PC-3 (cell line): Measurements from ENCODE around the gene CIAPIN1. TPM values are rescaled to one million over a fixed set of nuclear protein-coding genes. Genes with fewer than 3 reads are reported as not detected.

ENCODE experiments used
- ATAC-seq: fragments of 200-7000 bp; cut with Tn5 transposase; 2 replicates; pipeline ENCODE4 v1.9.1; 2020; ENCODE audit warnings: mild to moderate bottlenecking, moderate library complexity
- BruUV-seq: library from RNA; stranded (reverse); fragments of 400-500 nt; replicated peaks from 2 replicates; lab custom pipeline; 2021; lab: Mats Ljungman, UMichigan
- CTCF ChIA-PET: fragments of 300-600 bp; sonication (Branson Sonifier 250); formaldehyde crosslinking; loops from one replicate; lab custom pipeline; 2022; ENCODE audit warnings: antibody characterized with exemption; lab: Charles Lee
- POLR2A ChIA-PET: fragments of 300-600 bp; sonication (Branson Sonifier 250); formaldehyde crosslinking; loops from one replicate; lab custom pipeline; 2022; ENCODE audit warnings: antibody characterized with exemption; ENCODE audit not compliant: unreplicated experiment; lab: Charles Lee
- DNase-seq: peaks from one replicate; pipeline ENCODE4 v3.0.0-alpha.2; 2015
- H2AFZ ChIP-seq: fragments of 300-600 bp; sonication (generic); 2 replicates; pipeline ENCODE4 v1.6.0; 2016; ENCODE audit warnings: antibody characterized with exemption, low read length
- H3F3A ChIP-seq: fragments of 300-600 bp; sonication (generic); one replicate; pipeline ENCODE4 v1.6.0; 2017; ENCODE audit warnings: antibody characterized with exemption, low read length, control low read depth, mild to moderate bottlenecking; ENCODE audit not compliant: unreplicated experiment
- H3K27ac ChIP-seq: fragments of 300-600 bp; sonication (generic); 2 replicates; pipeline ENCODE4 v1.5.1; 2016; ENCODE audit warnings: mild to moderate bottlenecking, low read length
- H3K27me3 ChIP-seq: fragments of 300-600 bp; sonication (generic); 2 replicates; pipeline ENCODE4 v1.6.1; 2016; ENCODE audit warnings: low read length, mixed read lengths
- H3K36me3 ChIP-seq: fragments of 300-600 bp; sonication (generic); 2 replicates; pipeline ENCODE4 v1.6.1; 2016; ENCODE audit warnings: low read depth, mixed run types, low read length, mixed read lengths
- H3K4me1 ChIP-seq: fragments of 300-600 bp; sonication (generic); 2 replicates; pipeline ENCODE4 v1.5.1; 2016; ENCODE audit warnings: low read length; ENCODE audit not compliant: insufficient read depth
- H3K4me2 ChIP-seq: fragments of 300-600 bp; sonication (generic); 2 replicates; pipeline ENCODE4 v1.6.0; 2016; ENCODE audit warnings: low read length
- H3K4me3 ChIP-seq: fragments of 300-600 bp; sonication (generic); 2 replicates; pipeline ENCODE4 v1.5.1; 2016; ENCODE audit warnings: mild to moderate bottlenecking, low read length, mixed read lengths
- H3K79me2 ChIP-seq: fragments of 300-600 bp; sonication (generic); 2 replicates; pipeline ENCODE4 v1.6.1; 2017; ENCODE audit warnings: low read length, mixed read lengths
- H3K9ac ChIP-seq: fragments of 300-600 bp; sonication (generic); 2 replicates; pipeline ENCODE4 v1.6.0; 2016; ENCODE audit warnings: mild to moderate bottlenecking, low read length
- H3K9me2 ChIP-seq: fragments of 300-600 bp; sonication (generic); replicated peaks from 2 replicates; pipeline ENCODE4 v1.6.1; 2016; ENCODE audit warnings: mixed run types, low read length, mixed read lengths
- H3K9me3 ChIP-seq: fragments of 300-600 bp; sonication (generic); 2 replicates; pipeline ENCODE4 v1.6.1; 2016; ENCODE audit warnings: low read length, mixed read lengths
- H4K20me1 ChIP-seq: fragments of 300-600 bp; sonication (generic); 2 replicates; pipeline ENCODE4 v1.6.1; 2016; ENCODE audit warnings: low read length, mixed read lengths
- CTCF ChIP-seq: fragments of 300-600 bp; sonication (generic); conservative IDR thresholded peaks from 2 replicates; pipeline ENCODE4 v1.5.1; 2017; ENCODE audit warnings: antibody characterized with exemption, low read depth, mild to moderate bottlenecking, low read length
- EZH2 ChIP-seq: fragments of 300-600 bp; sonication (generic); IDR thresholded peaks from one replicate; pipeline ENCODE4 v1.6.1; 2017; ENCODE audit warnings: antibody characterized with exemption, mild to moderate bottlenecking, low read length; ENCODE audit not compliant: unreplicated experiment
- EZH2phosphoT487 ChIP-seq: fragments of 300-600 bp; sonication (generic); IDR thresholded peaks from 2 replicates; pipeline ENCODE4 v1.6.1; 2018; ENCODE audit warnings: mild to moderate bottlenecking, antibody characterized with exemption, low read length, borderline replicate concordance
- intact Hi-C: fragments of 100-400 bp; cut with micrococcal nuclease; formaldehyde crosslinking; loops from 2 replicates; pipeline ENCODE4 v1.9.0; 2023
- total RNA-seq: library from RNA; depleted of rRNA; stranded (reverse); fragments of >200 nt; gene quantifications from 2 replicates; pipeline ENCODE4 v1.2.3, GENCODE V29; 2014

Gene CIAPIN1
- total RNA-seq, 1 experiment from 2014 or later: 48.6 TPM

- no peaks in the 10 kb centered on the region for H3K9me2 ChIP-seq
- ChIA-PET CTCF (no interaction called here), POLR2A (no interaction called here)
- no peak overlapping the region for H2AFZ ChIP-seq
- H3K4me3 ChIP-seq: no peak overlapping the region
- DNase-seq (no peak), ATAC-seq (no peak)
- no peaks in the 10 kb centered on the region for H3K9me3 ChIP-seq
- no peak overlapping the region for H3K4me2 ChIP-seq
- no peak overlapping the region for H3K9ac ChIP-seq
- H3K79me2 ChIP-seq: peaks cover 24% of the 10 kb centered on the region
- H4K20me1 ChIP-seq: no peaks in the 10 kb centered on the region
- no peak overlapping the region for H3K27ac ChIP-seq
- intact Hi-C loops: no loop called here
- BruUV-seq: no TSS peak
- H3K4me1 ChIP-seq: peaks cover 8% of the 10 kb centered on the region; the same call in 1 of the 2 replicates
- H3K36me3 ChIP-seq: peaks cover 21% of the 10 kb centered on the region
- no peaks in the 10 kb centered on the region for H3K27me3 ChIP-seq
- H3F3A ChIP-seq: no peaks in the 10 kb centered on the region
- TF ChIP-seq EZH2phosphoT487 (no peak), CTCF (no peak), EZH2 (no peak)
These were observed 4.8 kb upstream of the CIAPIN1 start for GRCh38 chr16:57452021-57452420.

GRCh38 chr16:57446531-57447185 lies 527 bp downstream of the CIAPIN1 start:
- CTCF ChIA-PET: interaction anchor here (0.5 to 1.1 kb wide), 2 partner anchors 25 to 72 kb away, joined by 4 to 17 read pairs; no protein-coding TSS in a partner anchor
- Histone ChIP-seq H4K20me1 (no peaks in the 10 kb centered on the region), H2AFZ (peak overlapping the region; percentile 77), H3K4me1 (peaks cover 12% of the 10 kb centered on the region), H3K9me3 (no peaks in the 10 kb centered on the region), H3K36me3 (peaks cover under 1% of the 10 kb centered on the region), H3F3A (no peaks in the 10 kb centered on the region), H3K9me2 (no peaks in the 10 kb centered on the region), H3K4me2 (peak overlapping the region; percentile 99), H3K9ac (peak overlapping the region; percentile 96), H3K79me2 (peaks cover 73% of the 10 kb centered on the region), H3K27ac (peak overlapping the region; percentile 40; the same call in 1 of the 2 replicates), H3K4me3 (peak overlapping the region; percentile 98), H3K27me3 (no peaks in the 10 kb centered on the region)
- TF ChIP-seq EZH2: no peak
- TF ChIP-seq CTCF: no peak
- no peak for TF ChIP-seq EZH2phosphoT487
- DNase-seq: peak; percentile 16
- peak; percentile 42 for ATAC-seq
- POLR2A ChIA-PET: interaction anchor here (1.0 kb wide), 1 partner anchor 14 kb away, joined by 3 read pairs; no protein-coding TSS in a partner anchor
- no TSS peak for BruUV-seq
- intact Hi-C loops: no loop called here

GRCh38 chr16:57445510-57445909 lies 1.7 kb downstream of the CIAPIN1 start:
- Histone ChIP-seq H3K9me3 (no peaks in the 10 kb centered on the region), H4K20me1 (no peaks in the 10 kb centered on the region), H3K4me3 (no peak overlapping the region), H3K36me3 (peaks cover 12% of the 10 kb centered on the region), H2AFZ (no peak overlapping the region), H3K9me2 (no peaks in the 10 kb centered on the region), H3K79me2 (peaks cover 83% of the 10 kb centered on the region), H3K4me1 (peaks cover 12% of the 10 kb centered on the region), H3F3A (no peaks in the 10 kb centered on the region), H3K27ac (no peak overlapping the region), H3K27me3 (no peaks in the 10 kb centered on the region), H3K4me2 (no peak overlapping the region), H3K9ac (no peak overlapping the region)
- POLR2A ChIA-PET: no interaction called here
- intact Hi-C loops: no loop called here
- no peak for ATAC-seq
- CTCF ChIA-PET: no interaction called here
- DNase-seq: no peak
- BruUV-seq: no TSS peak
- no peak for TF ChIP-seq EZH2phosphoT487
- TF ChIP-seq EZH2: no peak
- TF ChIP-seq CTCF: no peak
